PC-9 (cell line): ENCODE results near the gene TOX4. TPM values are rescaled to one million over a fixed set of nuclear protein-coding genes. Genes with fewer than 3 reads are reported as not detected.

Source experiments
- BruUV-seq: library from RNA; stranded (reverse); fragments of 400-500 nt; replicated peaks from 2 replicates; lab custom pipeline; 2021; lab: Mats Ljungman, UMichigan
- CTCF ChIA-PET: fragments of 300-600 bp; sonication (Branson Sonifier 250); formaldehyde crosslinking; loops from one replicate; lab custom pipeline; 2022; ENCODE audit warnings: antibody characterized with exemption; lab: Charles Lee
- POLR2A ChIA-PET: fragments of 300-600 bp; sonication (Branson Sonifier 250); formaldehyde crosslinking; loops from one replicate; lab custom pipeline; 2022; ENCODE audit warnings: antibody characterized with exemption; ENCODE audit not compliant: unreplicated experiment; lab: Charles Lee
- DNase-seq, 2 experiments: peaks; one replicate each; pipeline versions ENCODE4 v3.0.0 to v3.0.0-alpha.2; 2015 to 2022; ENCODE audit warnings: mixed read lengths in 1 of 2
- H2AFZ ChIP-seq: fragments of 200-600 bp; sonication (generic); 2 replicates; pipeline ENCODE4 v1.8.1; 2017; ENCODE audit warnings: antibody characterized with exemption
- H3F3A ChIP-seq: fragments of 200-600 bp; sonication (generic); 2 replicates; pipeline ENCODE4 v1.8.1; 2017; ENCODE audit warnings: antibody characterized with exemption, mild to moderate bottlenecking, low read depth; ENCODE audit not compliant: insufficient read depth
- H3K27ac ChIP-seq: fragments of 200-600 bp; sonication (generic); 2 replicates; pipeline ENCODE4 v1.6.1; 2016; ENCODE audit warnings: mixed run types
- H3K27me3 ChIP-seq: fragments of 200-600 bp; sonication (generic); 2 replicates; pipeline ENCODE4 v1.6.1; 2016; ENCODE audit warnings: low read depth, mixed run types; ENCODE audit not compliant: insufficient read depth
- H3K36me3 ChIP-seq: fragments of 200-600 bp; sonication (generic); 2 replicates; pipeline ENCODE4 v1.6.1; 2016; ENCODE audit warnings: low read depth, mixed run types
- H3K4me1 ChIP-seq: fragments of 200-600 bp; sonication (generic); replicated peaks from 2 replicates; pipeline ENCODE4 v1.6.1; 2016; ENCODE audit warnings: mixed run types; ENCODE audit not compliant: insufficient read depth
- H3K4me2 ChIP-seq: fragments of 200-600 bp; sonication (generic); 2 replicates; pipeline ENCODE4 v1.6.1; 2017; ENCODE audit warnings: mixed run types
- H3K4me3 ChIP-seq: fragments of 200-600 bp; sonication (generic); 2 replicates; pipeline ENCODE4 v1.6.1; 2016; ENCODE audit warnings: mixed run types
- H3K79me2 ChIP-seq: fragments of 200-600 bp; sonication (generic); 2 replicates; pipeline ENCODE4 v1.6.1; 2017; ENCODE audit warnings: low read depth, mixed run types
- H3K9me2 ChIP-seq: fragments of 200-600 bp; sonication (generic); 2 replicates; pipeline ENCODE4 v1.8.1; 2017; ENCODE audit warnings: mild to moderate bottlenecking; ENCODE audit not compliant: insufficient read depth
- H3K9me3 ChIP-seq: fragments of 200-600 bp; sonication (generic); 2 replicates; pipeline ENCODE4 v1.8.1; 2016; ENCODE audit warnings: low read depth; ENCODE audit not compliant: insufficient read depth
- H4K20me1 ChIP-seq: fragments of 200-600 bp; sonication (generic); 2 replicates; pipeline ENCODE4 v1.8.1; 2017; ENCODE audit not compliant: insufficient read depth
- EZH2 ChIP-seq: fragments of 200-600 bp; sonication (generic); IDR thresholded peaks from 2 replicates; pipeline ENCODE4 v1.8.0; 2017; ENCODE audit warnings: antibody characterized with exemption, low read depth
- intact Hi-C: fragments of 100-400 bp; cut with micrococcal nuclease; formaldehyde crosslinking; loops from one replicate; pipeline ENCODE4 v1.10.0; 2022; ENCODE audit not compliant: unreplicated experiment
- total RNA-seq: library from RNA; stranded (reverse); gene quantifications from 2 replicates; pipeline ENCODE4 v1.2.3, GENCODE V29; 2021
- TF ChIP-seq, protein P1 (sequence below): fragments of 200-600 bp; sonication (generic); conservative IDR thresholded peaks from 2 replicates; pipeline ENCODE4 v1.6.1; 2017; ENCODE audit warnings: mixed run types, antibody characterized with exemption, mild to moderate bottlenecking, moderate library complexity

TOX4 gene
- total RNA-seq, 1 experiment from 2014 or later, result 50.6 TPM

- CTCF ChIA-PET, result no interaction called here
- no TSS peak for BruUV-seq
- POLR2A ChIA-PET, result no interaction called here
Observed at GRCh38 chr14:21534576-21534975, 57.6 kb downstream of the TOX4 start.

DNA sequence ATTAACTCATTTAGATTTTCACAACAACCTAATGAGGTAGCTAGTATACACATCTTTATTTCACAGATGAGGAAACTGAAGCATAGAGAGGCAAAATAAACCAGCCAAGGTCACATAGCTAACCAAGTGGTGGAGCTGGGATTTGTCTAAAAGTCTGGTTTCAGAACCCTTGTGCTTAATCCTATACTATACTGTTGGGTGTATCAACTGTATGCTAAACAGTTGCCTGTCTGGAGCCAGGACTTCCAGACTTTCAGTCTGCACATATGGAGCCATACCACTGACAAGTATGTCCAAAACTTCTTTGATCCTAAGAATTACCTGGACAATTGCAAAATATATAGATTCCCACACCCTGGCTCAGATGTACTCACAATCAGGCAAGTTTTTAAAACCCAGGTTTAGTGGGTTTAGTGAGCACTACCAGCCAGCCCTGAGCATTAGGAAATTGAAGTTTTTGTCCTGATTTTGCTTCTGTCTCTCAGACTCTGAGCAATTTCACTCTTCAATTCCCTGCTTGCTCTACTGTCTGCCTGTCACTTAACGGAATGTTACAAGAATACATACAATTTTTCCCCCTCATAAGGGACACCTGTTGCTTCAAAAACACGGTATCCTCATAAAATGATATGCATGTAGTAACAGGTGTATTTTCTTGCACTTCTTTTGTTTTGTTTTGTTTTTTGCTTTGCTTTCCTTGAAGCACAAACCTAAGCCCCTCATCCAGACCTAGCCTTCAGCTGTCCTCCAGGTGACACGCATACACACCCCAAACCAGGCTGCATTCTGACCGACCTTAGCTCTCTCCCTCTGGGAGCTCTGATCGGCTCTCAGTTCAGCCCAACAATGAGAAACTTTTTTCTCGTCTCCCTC is 58.8 kb downstream of the TOX4 start:
- no peak overlapping the region for H3K27ac ChIP-seq
- H3K4me3 ChIP-seq, result no peak overlapping the region
- H3K27me3 ChIP-seq, result 0 out of 2 replicates have a peak, but pooled peaks cover 4% of the 10 kb centered on the region
- H3F3A ChIP-seq, result no peaks in the 10 kb centered on the region
- ChIA-PET CTCF (no interaction called here), POLR2A (no interaction called here)
- H3K9me2 ChIP-seq, result no peaks in the 10 kb centered on the region
- intact Hi-C loops, result no loop called here
- no TSS peak for BruUV-seq
- no peaks in the 10 kb centered on the region for H3K9me3 ChIP-seq
- TF ChIP-seq EZH2, result no peak
- TF ChIP-seq, protein P1, sequence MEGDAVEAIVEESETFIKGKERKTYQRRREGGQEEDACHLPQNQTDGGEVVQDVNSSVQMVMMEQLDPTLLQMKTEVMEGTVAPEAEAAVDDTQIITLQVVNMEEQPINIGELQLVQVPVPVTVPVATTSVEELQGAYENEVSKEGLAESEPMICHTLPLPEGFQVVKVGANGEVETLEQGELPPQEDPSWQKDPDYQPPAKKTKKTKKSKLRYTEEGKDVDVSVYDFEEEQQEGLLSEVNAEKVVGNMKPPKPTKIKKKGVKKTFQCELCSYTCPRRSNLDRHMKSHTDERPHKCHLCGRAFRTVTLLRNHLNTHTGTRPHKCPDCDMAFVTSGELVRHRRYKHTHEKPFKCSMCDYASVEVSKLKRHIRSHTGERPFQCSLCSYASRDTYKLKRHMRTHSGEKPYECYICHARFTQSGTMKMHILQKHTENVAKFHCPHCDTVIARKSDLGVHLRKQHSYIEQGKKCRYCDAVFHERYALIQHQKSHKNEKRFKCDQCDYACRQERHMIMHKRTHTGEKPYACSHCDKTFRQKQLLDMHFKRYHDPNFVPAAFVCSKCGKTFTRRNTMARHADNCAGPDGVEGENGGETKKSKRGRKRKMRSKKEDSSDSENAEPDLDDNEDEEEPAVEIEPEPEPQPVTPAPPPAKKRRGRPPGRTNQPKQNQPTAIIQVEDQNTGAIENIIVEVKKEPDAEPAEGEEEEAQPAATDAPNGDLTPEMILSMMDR, result no peak
- no peaks in the 10 kb centered on the region for H3K79me2 ChIP-seq
- no peaks in the 10 kb centered on the region for H3K4me1 ChIP-seq
- no peaks in the 10 kb centered on the region for H4K20me1 ChIP-seq
- no peaks in the 10 kb centered on the region for H3K36me3 ChIP-seq
- no peak overlapping the region for H2AFZ ChIP-seq
- no peak overlapping the region for H3K4me2 ChIP-seq
- no peak for DNase-seq

More at GRCh38 chr14:21534576-21534975, 57.6 kb downstream of the TOX4 start:
- Histone ChIP-seq H3K9me2 (no peaks in the 10 kb centered on the region), H3K79me2 (no peaks in the 10 kb centered on the region), H3K9me3 (no peaks in the 10 kb centered on the region), H3F3A (no peaks in the 10 kb centered on the region), H3K4me1 (peaks cover 2% of the 10 kb centered on the region), H3K27me3 (0 out of 2 replicates have a peak, but pooled peaks cover 4% of the 10 kb centered on the region), H4K20me1 (no peaks in the 10 kb centered on the region), H3K36me3 (no peaks in the 10 kb centered on the region), H3K27ac (no peak overlapping the region), H3K4me3 (no peak overlapping the region), H2AFZ (no peak overlapping the region), H3K4me2 (no peak overlapping the region)
- no peak for TF ChIP-seq EZH2
- intact Hi-C loops, result no loop called here
- no peak for DNase-seq

- no peak overlapping the region for H2AFZ ChIP-seq
- DNase-seq, result no peak
- no peaks in the 10 kb centered on the region for H3K4me1 ChIP-seq
- no peak for TF ChIP-seq EZH2
- TF ChIP-seq, protein P1, result no peak
- ChIA-PET CTCF (no interaction called here), POLR2A (no interaction called here)
- no peaks in the 10 kb centered on the region for H3K36me3 ChIP-seq
- no peaks in the 10 kb centered on the region for H3F3A ChIP-seq
- H3K79me2 ChIP-seq, result no peaks in the 10 kb centered on the region
- no TSS peak for BruUV-seq
- H3K9me2 ChIP-seq, result no peaks in the 10 kb centered on the region
- H3K27me3 ChIP-seq, result 0 out of 2 replicates have a peak, but pooled peaks cover 4% of the 10 kb centered on the region
- no peak overlapping the region for H3K4me2 ChIP-seq
- no peak overlapping the region for H3K4me3 ChIP-seq
- H3K9me3 ChIP-seq, result no peaks in the 10 kb centered on the region
- H3K27ac ChIP-seq, result no peak overlapping the region
- intact Hi-C loops, result no loop called here
- no peaks in the 10 kb centered on the region for H4K20me1 ChIP-seq
Observed at GRCh38 chr14:21536418-21537089, 59.6 kb downstream of the TOX4 start.
